ENCODE results near the gene SPRYD3.
"Not testable (repeated sequence)": the region's sequence is repeated elsewhere in the genome, so short reads cannot be mapped to it uniquely, and the experiment has no call there.

The SPRYD3 gene

GRCh38 chr12:53096089-53096741, 17.0 kb upstream of the SPRYD3 start:
- no peak overlapping the region for H3K4me3 ChIP-seq (ENCODE audit: low read depth, low read length)
- no peak for DNase-seq (ENCODE audit: low read depth)
- TF ChIP-seq CTCF (IDR thresholded peaks at IDR 0.05; ENCODE audit: low read depth, low read length, missing control alignments): no peak

GRCh38 chr12:53095596-53095895, 16.4 kb upstream of the SPRYD3 start:
- DNase-seq (ENCODE audit: low read depth); H3K4me3 ChIP-seq (ENCODE audit: low read depth, low read length): not testable (repeated sequence)

- DNase-seq (ENCODE audit: low read depth); H3K4me3 ChIP-seq (ENCODE audit: low read depth, low read length): not testable (repeated sequence)
These were observed 15.8 kb upstream of the SPRYD3 start for GRCh38 chr12:53094796-53095595.

GRCh38 chr12:53094394-53094787, 15.2 kb upstream of the SPRYD3 start:
- H3K4me3 ChIP-seq (ENCODE audit: low read depth, low read length): no peak overlapping the region

GRCh38 chr12:53093777-53094393, 14.7 kb upstream of the SPRYD3 start:
- DNase-seq (ENCODE audit: low read depth): no peak
- TF ChIP-seq CTCF (IDR thresholded peaks at IDR 0.05; ENCODE audit: low read depth, low read length, missing control alignments): no peak
- no peak overlapping the region for H3K4me3 ChIP-seq (ENCODE audit: low read depth, low read length)

More at GRCh38 chr12:53094394-53094787, 15.2 kb upstream of the SPRYD3 start:
- no peak for DNase-seq (ENCODE audit: low read depth)
- TF ChIP-seq CTCF (IDR thresholded peaks at IDR 0.05; ENCODE audit: low read depth, low read length, missing control alignments): no peak

GRCh38 chr12:53091756-53092155, 12.6 kb upstream of the SPRYD3 start:
- no peak for TF ChIP-seq CTCF (IDR thresholded peaks at IDR 0.05; ENCODE audit: low read depth, low read length, missing control alignments)
- no peak for DNase-seq (ENCODE audit: low read depth)
- H3K4me3 ChIP-seq (ENCODE audit: low read depth, low read length): no peak overlapping the region

- H3K4me3 ChIP-seq (ENCODE audit: low read depth, low read length): no peak overlapping the region
- DNase-seq (ENCODE audit: low read depth): no peak
- no peak for TF ChIP-seq CTCF (IDR thresholded peaks at IDR 0.05; ENCODE audit: low read depth, low read length, missing control alignments)
These were observed 11.4 kb upstream of the SPRYD3 start for GRCh38 chr12:53090554-53090953.

- no peak for DNase-seq (ENCODE audit: low read depth)
- no peak overlapping the region for H3K4me3 ChIP-seq (ENCODE audit: low read depth, low read length)
- TF ChIP-seq CTCF (IDR thresholded peaks at IDR 0.05; ENCODE audit: low read depth, low read length, missing control alignments): no peak
These were observed 10.9 kb upstream of the SPRYD3 start for GRCh38 chr12:53090105-53090504.
